NCI-H510A (cell line): ENCODE results near the gene CLRN3.

Source experiments
- DNase-seq: peaks from one replicate; lab custom pipeline; 2025; lab: John Stamatoyannopoulos, UW

The CLRN3 gene

GRCh38 chr10:127899766-127900387 lies 7.1 kb upstream of the CLRN3 start:
- DNase-seq: no peak

GRCh38 chr10:127897177-127897576 lies 4.4 kb upstream of the CLRN3 start:
- no peak for DNase-seq

DNA sequence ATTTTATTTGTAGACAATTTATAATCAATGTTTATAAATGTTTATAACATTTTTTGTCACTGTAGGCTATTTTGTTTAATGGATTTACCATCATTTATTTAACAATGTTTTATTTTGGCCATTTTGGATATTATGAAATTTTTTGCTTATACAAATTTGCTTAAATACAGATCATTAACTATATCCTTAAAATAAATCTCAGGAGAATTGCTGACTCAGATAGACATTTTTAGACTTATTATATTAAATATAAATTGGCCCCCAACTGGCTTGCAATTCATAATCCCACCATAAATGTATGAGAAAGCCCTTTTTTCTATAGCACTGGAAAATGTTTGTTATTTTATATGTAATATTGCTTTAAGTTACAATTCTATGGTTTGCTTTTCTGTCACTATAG lies 3.8 kb upstream of the CLRN3 start:
- no peak for DNase-seq

- no peak for DNase-seq
Observed at GRCh38 chr10:127894146-127894545, 1.4 kb upstream of the CLRN3 start.

DNA sequence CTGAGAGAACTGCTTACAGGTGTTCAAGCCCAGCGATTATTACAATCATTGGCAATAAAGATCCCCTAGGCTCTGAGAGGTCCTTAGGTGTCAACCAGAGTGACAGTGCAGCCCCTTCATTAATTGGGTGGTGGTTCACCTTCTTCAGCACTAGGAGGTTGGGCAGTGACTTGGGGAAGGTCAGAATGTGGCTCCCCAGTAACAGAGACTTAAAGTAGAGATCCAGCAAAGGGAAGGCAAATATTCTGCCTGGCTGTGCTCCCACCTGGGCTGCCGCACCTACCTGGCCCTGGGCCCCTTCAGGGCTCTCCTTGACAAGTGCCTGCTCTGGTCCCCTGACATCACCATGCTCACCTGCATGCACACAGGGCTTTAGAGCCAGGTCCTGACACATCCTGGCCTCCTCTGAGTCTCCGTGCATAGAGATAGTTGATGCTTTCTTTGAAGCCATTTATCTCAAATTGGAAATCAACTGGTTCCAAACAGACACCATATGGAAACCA lies 1.9 kb downstream of the CLRN3 start:
- no peak for DNase-seq

GRCh38 chr10:127890216-127890615 lies 2.5 kb downstream of the CLRN3 start:
- DNase-seq: no peak

DNA sequence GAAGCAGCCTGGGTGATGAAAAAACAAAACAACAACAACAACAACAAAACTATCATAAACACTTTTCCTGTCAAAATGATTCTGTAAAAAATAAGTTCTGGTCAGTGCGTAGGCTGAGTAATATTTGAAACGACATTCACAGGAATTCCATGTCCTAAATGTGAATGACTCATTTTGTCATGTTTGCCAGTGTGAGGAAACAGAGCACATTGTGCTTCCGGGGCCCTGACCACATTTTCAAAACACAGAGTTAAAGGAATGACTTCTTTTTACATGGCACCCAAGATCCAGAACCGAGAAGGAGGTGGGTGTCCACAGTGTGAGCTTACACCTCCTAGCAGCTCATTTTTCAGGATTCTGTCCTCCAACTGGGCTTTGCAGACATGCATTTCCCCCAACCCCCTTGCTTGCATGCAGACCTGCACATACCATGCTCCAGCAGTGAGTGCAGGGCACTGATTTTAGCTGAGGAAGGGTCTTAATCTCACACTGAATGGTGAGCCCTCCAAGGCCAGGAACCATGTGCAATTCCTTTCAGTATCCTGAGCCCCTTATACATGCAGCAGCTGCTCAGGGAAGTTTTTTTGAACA lies 3.0 kb downstream of the CLRN3 start:
- DNase-seq: no peak

DNA sequence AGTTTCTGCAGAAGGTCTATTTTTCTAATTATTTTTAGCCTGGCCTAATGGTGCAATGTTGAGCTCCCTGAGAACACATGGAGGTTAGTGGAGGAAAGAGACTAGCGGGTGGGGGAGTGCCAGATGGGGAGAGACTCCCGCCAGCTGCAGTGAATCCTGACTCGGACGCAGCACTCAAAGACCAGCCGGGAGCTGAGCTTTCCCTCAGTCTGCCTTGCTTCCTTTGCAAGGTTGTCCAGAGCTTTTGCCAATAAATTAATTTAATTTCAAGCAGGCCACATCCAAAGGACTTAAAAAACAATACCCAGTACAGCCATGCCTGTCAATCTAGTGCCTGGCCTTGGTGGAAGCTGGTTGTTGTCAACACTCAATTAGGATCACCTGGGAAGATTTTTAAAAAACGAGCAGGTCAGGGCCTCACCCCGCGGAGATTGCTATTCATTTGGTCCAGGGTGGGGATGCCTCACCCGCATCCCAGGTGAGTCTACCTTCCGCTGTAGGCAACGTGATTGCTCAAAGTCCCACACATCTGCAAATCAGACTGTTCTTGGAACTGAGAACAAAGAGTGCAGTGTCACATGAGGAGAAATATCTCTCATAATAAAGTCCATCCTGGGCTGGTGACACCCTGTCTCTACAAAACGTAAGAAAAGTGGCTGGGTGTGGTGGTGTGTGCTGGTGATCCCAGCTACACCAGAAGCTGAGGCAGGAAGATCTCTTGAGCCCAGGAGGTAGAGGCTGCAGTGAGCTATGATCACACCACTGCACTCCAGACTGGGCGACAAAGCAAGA lies 4.0 kb downstream of the CLRN3 start:
- no peak for DNase-seq

- no peak for DNase-seq
Observed at GRCh38 chr10:127887541-127888415, 5.0 kb downstream of the CLRN3 start.

DNA sequence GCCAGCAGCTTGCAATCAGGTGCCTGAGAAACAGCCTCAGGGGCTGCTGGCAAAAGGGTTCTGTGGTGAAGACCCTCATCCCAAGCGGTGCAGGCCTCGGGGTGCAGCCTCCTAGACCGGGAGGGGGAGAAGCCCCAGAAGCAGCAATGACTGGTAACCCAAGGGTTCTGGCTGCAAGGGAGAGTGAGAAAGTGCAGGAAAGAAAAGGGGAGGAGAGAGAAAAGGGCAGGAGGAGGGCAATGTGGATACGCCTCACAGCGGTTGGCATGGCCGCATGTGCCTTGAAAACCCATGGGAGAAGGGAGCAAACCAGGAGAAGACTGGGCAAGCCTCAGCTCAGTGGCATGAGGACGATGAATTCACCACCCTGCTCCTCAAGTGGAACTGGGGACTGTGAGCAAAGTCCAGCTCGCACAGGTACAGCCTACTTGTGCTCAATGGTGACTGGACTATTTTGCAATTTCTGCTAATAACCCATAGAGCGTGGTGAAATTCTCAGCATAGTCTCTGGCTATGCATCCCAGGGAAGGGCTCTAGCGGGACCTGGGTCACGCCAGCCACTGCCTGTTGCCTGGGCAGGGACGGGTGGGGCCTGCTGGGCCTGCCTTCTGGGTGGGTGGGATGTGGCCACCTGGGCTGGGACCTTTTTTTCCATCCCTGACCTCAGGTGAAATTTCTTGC lies 6.2 kb downstream of the CLRN3 start:
- no peak for DNase-seq

DNA sequence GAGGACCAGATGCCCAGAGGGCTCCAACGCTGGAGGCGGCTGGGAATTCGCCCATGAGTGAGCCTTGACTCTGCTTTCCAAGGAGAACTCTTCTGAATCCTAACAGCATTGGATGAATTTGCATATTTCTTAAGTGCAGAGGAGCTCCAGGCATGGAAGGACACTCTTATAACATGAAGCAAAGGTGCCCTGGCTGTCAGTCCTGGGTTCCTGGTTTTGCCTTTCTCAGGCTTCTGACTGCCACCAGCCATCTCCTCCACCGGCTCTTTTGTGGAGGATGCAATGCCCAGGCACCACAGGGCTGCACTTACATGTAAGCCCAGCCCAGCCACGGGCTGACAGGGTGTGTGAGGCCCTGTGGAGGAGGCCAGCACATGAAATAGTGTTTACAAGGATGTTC lies 8.2 kb downstream of the CLRN3 start:
- no peak for DNase-seq

GRCh38 chr10:127883516-127883915 lies 9.2 kb downstream of the CLRN3 start:
- DNase-seq: no peak

- DNase-seq: no peak
Observed at GRCh38 chr10:127882801-127883459, 9.8 kb downstream of the CLRN3 start.

DNA sequence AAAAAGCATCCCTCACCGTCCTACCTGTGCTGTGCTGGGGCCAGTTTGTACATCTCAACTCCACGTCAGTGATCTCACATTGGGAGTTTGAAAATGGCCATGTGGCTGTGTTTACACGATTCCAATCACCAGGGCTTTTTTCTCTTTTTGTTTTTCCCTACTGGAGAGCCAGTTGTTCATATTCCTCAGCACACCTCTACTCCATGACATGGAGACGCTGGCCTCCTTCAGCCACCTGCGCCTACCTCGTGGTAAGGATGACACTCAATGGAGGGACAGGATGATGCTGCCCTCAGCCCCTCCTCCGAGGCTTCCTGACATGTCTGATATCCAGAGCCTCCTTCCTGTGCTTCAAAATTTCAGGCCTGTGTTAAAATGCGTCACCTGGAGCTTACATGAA lies 10.3 kb downstream of the CLRN3 start:
- no peak for DNase-seq

DNA sequence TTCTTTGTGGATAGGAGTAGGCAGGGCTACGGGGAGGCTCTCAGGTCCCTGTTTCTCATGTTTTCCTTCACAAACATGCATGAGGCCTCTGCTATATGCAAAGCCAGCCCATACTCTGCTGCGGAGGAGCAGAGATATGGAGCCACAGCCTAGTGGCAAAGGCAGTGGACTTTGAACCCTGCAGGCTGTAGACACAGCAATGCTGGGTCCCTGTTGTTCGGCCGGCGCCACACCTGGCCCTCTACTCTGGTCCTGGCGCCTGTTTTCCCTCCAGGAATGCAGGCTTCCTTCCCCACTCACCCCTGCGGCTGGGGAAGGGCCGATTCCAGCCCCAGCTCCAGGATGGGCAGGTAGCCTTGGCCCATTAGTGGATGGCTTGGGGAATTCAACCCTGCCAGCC lies 11.5 kb downstream of the CLRN3 start:
- DNase-seq: no peak

- no peak for DNase-seq
Observed at GRCh38 chr10:127880557-127880956, 12.2 kb downstream of the CLRN3 start.

DNA sequence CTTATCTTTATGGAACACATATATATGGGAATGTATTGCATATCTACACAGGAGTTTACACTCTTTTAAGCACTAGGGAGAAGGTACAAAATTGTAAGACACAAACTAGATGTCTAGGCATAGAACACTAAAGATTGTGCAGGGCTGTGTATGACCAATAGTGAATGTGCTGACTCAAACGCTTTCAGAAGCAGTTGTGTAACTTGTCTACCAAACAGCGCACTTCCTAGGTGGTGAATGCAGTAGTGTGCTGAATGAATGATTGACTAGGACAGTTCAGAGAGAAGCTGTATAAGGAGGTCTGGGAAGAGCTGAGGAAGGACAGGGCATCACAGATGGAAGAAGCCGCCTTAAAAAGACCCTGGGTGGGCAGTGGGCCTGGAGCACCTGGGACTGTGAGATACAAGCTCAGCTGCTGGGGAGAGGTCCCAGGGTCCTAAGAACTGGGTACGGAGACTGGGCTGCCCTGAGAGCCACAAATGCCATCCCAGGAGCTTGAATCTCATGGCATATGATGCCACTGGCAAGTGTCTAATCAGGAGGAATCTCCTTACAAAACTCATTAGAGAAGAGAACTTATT lies 14.2 kb downstream of the CLRN3 start:
- DNase-seq: no peak

DNA sequence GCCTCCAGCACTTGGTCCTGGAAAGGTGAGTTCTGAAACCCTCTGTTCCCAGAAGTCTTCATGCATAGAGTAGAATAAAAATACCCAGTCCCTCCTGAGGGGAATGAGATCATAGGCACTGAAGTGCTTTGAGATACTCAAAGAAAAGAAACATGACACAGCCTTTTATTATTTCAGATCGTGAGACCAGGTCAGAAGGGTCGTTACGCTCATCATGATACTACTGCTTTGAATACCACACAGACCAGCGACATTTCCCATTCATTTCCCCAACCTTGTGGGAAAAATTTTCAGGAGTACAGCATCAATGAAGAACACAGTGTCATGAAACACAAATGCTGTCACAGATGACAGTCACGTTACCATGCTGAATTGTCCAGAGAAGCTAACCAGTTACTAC lies 15.0 kb downstream of the CLRN3 start:
- DNase-seq: no peak

GRCh38 chr10:127877116-127877515 lies 15.6 kb downstream of the CLRN3 start:
- no peak for DNase-seq

GRCh38 chr10:127875916-127876315 lies 16.8 kb downstream of the CLRN3 start:
- DNase-seq: no peak

GRCh38 chr10:127875449-127875765 lies 17.3 kb downstream of the CLRN3 start:
- DNase-seq: no peak
